Measurements from ENCODE around the gene RALGPS2.

- TF ChIP-seq REST (IDR thresholded peaks at IDR 0.05; ENCODE audit: borderline replicate concordance in 1 of 2, low read depth in 1 of 2, low read length in 2 of 2) (no peak), MLLT10 (CRISPR knock-in tag; IDR thresholded peaks at IDR 0.05) (no peak), ZNF703 (CRISPR knock-in tag; IDR thresholded peaks at IDR 0.05; ENCODE audit: borderline replicate concordance) (no peak), NR2F2 (IDR thresholded peaks at IDR 0.05; ENCODE audit: borderline replicate concordance, low read depth) (no peak), CTCF (CRISPR knock-in tag; IDR thresholded peaks at IDR 0.05) (no peak), ATF5 (CRISPR knock-in tag; IDR thresholded peaks at IDR 0.05; ENCODE audit: low read depth) (no peak), CBX1 (IDR thresholded peaks at IDR 0.05; ENCODE audit: low read depth) (no peak), ZNF841 (CRISPR knock-in tag; IDR thresholded peaks at IDR 0.05; ENCODE audit: borderline replicate concordance) (no peak), ATF7 (IDR thresholded peaks at IDR 0.05) (no peak), ATF7 (CRISPR knock-in tag; IDR thresholded peaks at IDR 0.05) (no peak), FOSL1 (CRISPR knock-in tag; IDR thresholded peaks at IDR 0.05; ENCODE audit: borderline replicate concordance) (no peak), ZFP37 (CRISPR knock-in tag; IDR thresholded peaks at IDR 0.05; ENCODE audit: borderline replicate concordance) (no peak), RAD51 (IDR thresholded peaks at IDR 0.05; ENCODE audit: borderline replicate concordance) (no peak), GABPA (IDR thresholded peaks at IDR 0.05; ENCODE audit: low read depth, low read length) (no peak), GABPA (CRISPR knock-in tag; IDR thresholded peaks at IDR 0.05; ENCODE audit: low read depth) (no peak)
These were observed 244.4 kb downstream of the RALGPS2 start for GRCh38 chr1:178969226-178969987.

Measured in HepG2 (cell line).